Inflammatory macrophage treated with lipopolysaccharide for 1 hour (primary cell): ENCODE results near the gene MEG3.

Experiments
- DNase-seq, 2 donors: peaks; one replicate each; pipeline ENCODE4 v3.0.0-alpha.2; 2020 to 2022

MEG3 gene

GRCh38 chr14:100901391-100902183 is 75.7 kb downstream of the MEG3 start:
- no peak for DNase-seq

- no peak for DNase-seq
Observed at GRCh38 chr14:100902295-100903133, 76.6 kb downstream of the MEG3 start.

GRCh38 chr14:100903134-100903468 is 77.2 kb downstream of the MEG3 start:
- DNase-seq, result no peak

- no peak for DNase-seq
Observed at GRCh38 chr14:100903672-100904185, 77.8 kb downstream of the MEG3 start, which contains the start of gene RTL1. RTL1 (minus strand) TSS chr14:100903722; CDS start chr14:100884788, 18,934 bp downstream.

- DNase-seq, result no peak
Observed at GRCh38 chr14:100904307-100905087, 78.6 kb downstream of the MEG3 start.

- DNase-seq, result no peak
Observed at GRCh38 chr14:100905166-100905565, 79.2 kb downstream of the MEG3 start.

GRCh38 chr14:100906420-100906819 is 80.5 kb downstream of the MEG3 start:
- no peak for DNase-seq

- DNase-seq, result no peak
Observed at GRCh38 chr14:100907240-100907639, 81.3 kb downstream of the MEG3 start.

- no peak for DNase-seq
Observed at GRCh38 chr14:100909439-100909838, 83.5 kb downstream of the MEG3 start.
